Fibroblast of skin of abdomen (primary cell): Measurements from ENCODE around the gene CPT1B.
A peak's percentile ranks its signal among the peaks of the same experiment; 100 is the strongest.
"Not testable (repeated sequence)": the region's sequence is repeated elsewhere in the genome, so short reads cannot be mapped to it uniquely, and the experiment has no call there.

Experiments used
- DNase-seq: peaks from one replicate; pipeline ENCODE4 v3.0.0-alpha.2; 2013

Gene CPT1B

GRCh38 chr22:50609599-50609998 is 31.4 kb upstream of the CPT1B start:
- no peak for DNase-seq

- DNase-seq = no peak
These were observed 30.8 kb upstream of the CPT1B start for GRCh38 chr22:50608996-50609395.

- DNase-seq = not testable (repeated sequence)
These were observed 30.0 kb upstream of the CPT1B start for GRCh38 chr22:50608058-50608840.

- no peak for DNase-seq
These were observed 29.4 kb upstream of the CPT1B start for GRCh38 chr22:50607659-50608020.

- no peak for DNase-seq
These were observed 28.9 kb upstream of the CPT1B start for GRCh38 chr22:50606946-50607658.

GRCh38 chr22:50606165-50606945 is 28.1 kb upstream of the CPT1B start:
- DNase-seq = no peak

GRCh38 chr22:50605613-50606074 is 27.4 kb upstream of the CPT1B start:
- DNase-seq = no peak

GRCh38 chr22:50605002-50605612 is 26.9 kb upstream of the CPT1B start:
- no peak for DNase-seq

GRCh38 chr22:50604256-50605001 is 26.2 kb upstream of the CPT1B start:
- DNase-seq = no peak

- DNase-seq = no peak
These were observed 25.5 kb upstream of the CPT1B start for GRCh38 chr22:50603511-50604255.

GRCh38 chr22:50602338-50602700 is 24.1 kb upstream of the CPT1B start:
- DNase-seq = no peak

- DNase-seq = no peak
These were observed 23.6 kb upstream of the CPT1B start for GRCh38 chr22:50601669-50602337.

- no peak for DNase-seq
These were observed 22.9 kb upstream of the CPT1B start for GRCh38 chr22:50600967-50601668.

GRCh38 chr22:50600538-50600937 is 22.3 kb upstream of the CPT1B start, which contains the start of gene MAPK8IP2:
Gene MAPK8IP2, plus strand, starts transcription at chr22:50600793. Its CDS starts 26 bp downstream, at chr22:50600819.
- no peak for DNase-seq

GRCh38 chr22:50599816-50600455 is 21.7 kb upstream of the CPT1B start:
- DNase-seq = peak; percentile 27

- no peak for DNase-seq
These were observed 18.9 kb upstream of the CPT1B start for GRCh38 chr22:50597097-50597496.

- no peak for DNase-seq
These were observed 17.0 kb upstream of the CPT1B start for GRCh38 chr22:50595189-50595588.

GRCh38 chr22:50587407-50587806 is 9.2 kb upstream of the CPT1B start:
- no peak for DNase-seq

- DNase-seq = no peak
These were observed 8.2 kb upstream of the CPT1B start for GRCh38 chr22:50586416-50586815.
